ENCODE results near the gene OSTF1.

GRCh38 chr9:75106857-75107256 lies 18.5 kb downstream of the OSTF1 start:
- TF ChIP-seq ATF3 (CRISPR knock-in tag; conservative IDR thresholded peaks at IDR 0.05) (no peak), ZNF532 (CRISPR knock-in tag; IDR thresholded peaks at IDR 0.05; ENCODE audit: borderline replicate concordance) (no peak), CBFB (CRISPR knock-in tag; IDR thresholded peaks at IDR 0.05; ENCODE audit: low read depth) (no peak), CTCF (IDR thresholded peaks at IDR 0.05) (no peak), E2F4 (CRISPR knock-in tag; IDR thresholded peaks at IDR 0.05; ENCODE audit: borderline replicate concordance, low read depth) (no peak), ESRRA (CRISPR knock-in tag; IDR thresholded peaks at IDR 0.05; ENCODE audit: borderline replicate concordance) (no peak)

All from WTC11 (cell line).